ENCODE measurements around the gene RASAL2. TPM values are rescaled to one million over a fixed set of nuclear protein-coding genes. Genes with fewer than 3 reads are reported as not detected.

Gene RASAL2
- total and polyA plus RNA-seq, 2 of the 13 experiments (the other 11 are each of a cell fraction or from before 2014, with no cell fraction given), result 5.4 to 5.9 TPM

DNA sequence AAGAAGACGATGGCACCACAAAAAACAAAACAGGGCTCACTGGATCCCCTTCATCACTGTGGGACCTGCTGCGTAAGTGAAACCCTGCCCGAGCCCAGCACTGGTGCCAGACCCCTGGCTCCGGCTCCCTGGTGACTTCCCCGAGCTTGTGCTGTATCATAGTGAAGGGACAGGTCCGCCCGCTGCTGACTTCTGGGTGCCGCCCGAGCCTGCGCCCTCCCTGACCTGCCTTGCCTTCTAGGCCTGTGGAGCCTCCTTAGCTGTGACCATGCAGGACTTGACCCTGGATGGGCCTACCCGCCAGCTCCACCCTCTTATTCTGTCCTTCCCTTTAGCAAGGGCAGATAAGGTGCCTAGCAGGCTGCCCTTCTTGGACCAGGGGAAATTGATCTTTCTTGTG lies 426.9 kb downstream of the RASAL2 start (continued):
- TF ChIP-seq, protein P1, sequence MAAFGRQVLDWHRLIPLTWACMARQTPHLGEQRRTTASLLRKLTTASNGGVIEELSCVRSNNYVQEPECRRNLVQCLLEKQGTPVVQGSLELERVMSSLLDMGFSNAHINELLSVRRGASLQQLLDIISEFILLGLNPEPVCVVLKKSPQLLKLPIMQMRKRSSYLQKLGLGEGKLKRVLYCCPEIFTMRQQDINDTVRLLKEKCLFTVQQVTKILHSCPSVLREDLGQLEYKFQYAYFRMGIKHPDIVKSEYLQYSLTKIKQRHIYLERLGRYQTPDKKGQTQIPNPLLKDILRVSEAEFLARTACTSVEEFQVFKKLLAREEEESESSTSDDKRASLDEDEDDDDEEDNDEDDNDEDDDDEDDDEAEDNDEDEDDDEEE (CRISPR knock-in tag; IDR thresholded peaks at IDR 0.05), result no peak
- TF ChIP-seq ZNF234 (CRISPR knock-in tag; conservative IDR thresholded peaks at IDR 0.05), result no peak
- TF ChIP-seq RNF2 (conservative IDR thresholded peaks at IDR 0.05; ENCODE audit: low read depth), result no peak
- no peak for TF ChIP-seq THYN1 (CRISPR knock-in tag; IDR thresholded peaks at IDR 0.05; ENCODE audit: borderline replicate concordance, low read depth)

DNA sequence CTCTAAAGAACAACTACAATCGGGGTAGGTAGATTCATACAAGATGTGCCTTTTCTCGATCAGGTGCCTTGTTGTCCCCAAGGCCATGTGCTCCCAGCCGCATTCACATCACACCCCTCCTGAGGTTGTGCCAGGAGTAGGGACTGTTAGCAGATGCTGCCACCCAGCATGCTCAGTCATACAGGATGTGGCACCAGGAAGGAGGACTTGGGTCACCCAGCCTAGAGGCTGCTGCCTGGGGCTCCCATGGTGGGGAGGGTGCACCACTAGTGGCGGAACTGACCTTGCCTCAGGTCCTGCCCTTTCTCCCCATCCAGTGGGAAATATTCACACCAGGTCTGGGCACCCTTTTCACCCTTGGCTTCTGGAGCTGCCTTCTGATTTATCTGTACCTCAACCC lies 427.3 kb downstream of the RASAL2 start:
- Histone ChIP-seq H3K36me3 (replicated peaks in 1 of 2; ENCODE audit: control insufficient read depth in 1 of 2, insufficient read depth in 2 of 2, low read length in 2 of 2) (no peaks in the 10 kb centered on the region), H3K27ac (ENCODE audit: extremely low read length, insufficient read depth, low read length) (no peak overlapping the region), H2AFZ (ENCODE audit: low read length) (no peak overlapping the region), H3K4me3 (replicated peaks in 1 of 3; ENCODE audit: insufficient read depth in 1 of 3, low read depth in 2 of 3, low read length in 3 of 3) (no peak overlapping the region), H3K27me3 (ENCODE audit: control insufficient read depth in 1 of 2, insufficient read depth in 2 of 2, low read length in 2 of 2) (peaks cover 0 to 9% of the 10 kb centered on the region in 2 experiments; a peak in 2 of 5 replicates), H3K4me2 (ENCODE audit: low read depth, low read length) (no peak overlapping the region; the same call in 1 of the 2 replicates), H3K4me1 (ENCODE audit: insufficient read depth, low read length) (no peaks in the 10 kb centered on the region), H3K9ac (ENCODE audit: insufficient read depth, low read depth, low read length) (no peak overlapping the region), H3K9me3 (ENCODE audit: low read length) (no peaks in the 10 kb centered on the region), H4K20me1 (ENCODE audit: insufficient read depth, low read length) (no peaks in the 10 kb centered on the region), H3K79me2 (ENCODE audit: insufficient read depth, low read length) (no peaks in the 10 kb centered on the region)
- FAIRE-seq, result no peak
- POLR2A ChIA-PET, result no interaction called here
- no peak for DNase-seq (ENCODE audit: low spot score)
- CTCF ChIA-PET (ENCODE audit: low intra/inter-chr PET ratio, low total read pairs), result no interaction called here
- intact Hi-C loops (cut with micrococcal nuclease; ENCODE audit: unreplicated experiment), result no loop called here
- WGBS (ENCODE audit: low lambda C conversion rate), result 48% methylated on average over 3 of the region's 4 CpGs
- in situ Hi-C loops (cut with HindIII; ENCODE audit: extremely low pct_ligation_motif_present, low pct_unique_long_range_greater_than_20kb), result no loop called here
- no TSS peak for BruUV-seq (replicated peaks)
- TF ChIP-seq, protein P2, sequence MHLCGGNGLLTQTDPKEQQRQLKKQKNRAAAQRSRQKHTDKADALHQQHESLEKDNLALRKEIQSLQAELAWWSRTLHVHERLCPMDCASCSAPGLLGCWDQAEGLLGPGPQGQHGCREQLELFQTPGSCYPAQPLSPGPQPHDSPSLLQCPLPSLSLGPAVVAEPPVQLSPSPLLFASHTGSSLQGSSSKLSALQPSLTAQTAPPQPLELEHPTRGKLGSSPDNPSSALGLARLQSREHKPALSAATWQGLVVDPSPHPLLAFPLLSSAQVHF (CRISPR knock-in tag; IDR thresholded peaks at IDR 0.05), result no peak
- no peak for TF ChIP-seq ISX (CRISPR knock-in tag; conservative IDR thresholded peaks at IDR 0.05)
- TF ChIP-seq, protein P3, sequence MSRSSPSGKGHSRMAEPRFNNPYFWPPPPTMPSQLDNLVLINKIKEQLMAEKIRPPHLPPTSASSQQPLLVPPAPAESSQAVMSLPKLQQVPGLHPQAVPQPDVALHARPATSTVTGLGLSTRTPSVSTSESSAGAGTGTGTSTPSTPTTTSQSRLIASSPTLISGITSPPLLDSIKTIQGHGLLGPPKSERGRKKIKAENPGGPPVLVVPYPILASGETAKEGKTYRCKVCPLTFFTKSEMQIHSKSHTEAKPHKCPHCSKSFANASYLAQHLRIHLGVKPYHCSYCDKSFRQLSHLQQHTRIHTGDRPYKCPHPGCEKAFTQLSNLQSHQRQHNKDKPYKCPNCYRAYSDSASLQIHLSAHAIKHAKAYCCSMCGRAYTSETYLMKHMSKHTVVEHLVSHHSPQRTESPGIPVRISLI (CRISPR knock-in tag; IDR thresholded peaks at IDR 0.05; ENCODE audit: borderline replicate concordance), result no peak
- no peak for TF ChIP-seq ZNF556 (CRISPR knock-in tag; IDR thresholded peaks at IDR 0.05; ENCODE audit: borderline replicate concordance)
- no peak for TF ChIP-seq KAT2B (IDR thresholded peaks at IDR 0.05; ENCODE audit: borderline replicate concordance, low read depth, low read length)
- TF ChIP-seq NCOR1 (IDR thresholded peaks at IDR 0.05; ENCODE audit: borderline replicate concordance, low read length), result no peak
- no peak for TF ChIP-seq ZNF737 (CRISPR knock-in tag; IDR thresholded peaks at IDR 0.05; ENCODE audit: borderline replicate concordance)
- TF ChIP-seq ZNF850 (CRISPR knock-in tag; conservative IDR thresholded peaks at IDR 0.05), result no peak
- TF ChIP-seq KDM5A (IDR thresholded peaks at IDR 0.05; ENCODE audit: borderline replicate concordance, low read length), result no peak
- ATAC-seq, result no peak

All from HepG2 (cell line).